22Rv1 (cell line): Measurements from ENCODE around the gene LDLR.
"Not testable (repeated sequence)": the region's sequence is repeated elsewhere in the genome, so short reads cannot be mapped to it uniquely, and the experiment has no call there.

ENCODE experiments used
- H3K27ac ChIP-seq: fragments of 450-650 bp; 2 replicates; pipeline ENCODE4 v1.5.1; 2017
- ZFX ChIP-seq: fragments of 450-650 bp; IDR thresholded peaks from 2 replicates; pipeline ENCODE4 v1.6.1; 2017; ENCODE audit warnings: antibody characterized with exemption, borderline replicate concordance
- TF ChIP-seq, protein P1 (sequence below): fragments of 450-650 bp; IDR thresholded peaks from 2 replicates; pipeline ENCODE4 v1.5.1; 2017; ENCODE audit warnings: mild to moderate bottlenecking

The LDLR gene

DNA sequence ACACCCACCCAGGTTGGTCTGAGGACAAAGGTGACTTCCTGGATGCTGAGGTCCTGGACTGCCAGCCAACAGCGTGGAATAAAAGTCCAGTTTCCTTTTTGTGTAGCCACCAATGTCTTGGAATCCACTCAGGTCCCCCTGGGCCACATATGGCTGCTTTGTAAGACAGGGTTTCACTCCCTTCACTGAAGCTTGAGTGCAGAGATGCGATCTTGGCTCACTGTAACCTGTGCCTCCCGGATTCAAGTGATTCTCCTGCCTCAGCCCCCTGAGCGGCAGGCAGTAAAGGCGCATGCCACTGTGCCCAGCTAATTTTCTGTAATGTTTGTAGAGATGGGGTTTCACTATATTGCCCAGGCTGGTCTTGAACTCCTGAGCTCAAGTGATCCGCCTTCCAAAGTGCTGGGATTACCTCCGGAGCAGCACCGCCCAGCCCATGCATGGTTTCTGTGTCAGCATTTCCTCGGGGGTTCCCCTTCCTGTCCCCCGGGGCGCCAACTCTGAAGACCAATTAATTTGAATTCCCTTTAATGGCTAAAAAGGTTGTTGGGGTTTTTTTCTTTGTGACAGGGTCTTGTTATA, 90.5 kb downstream of the LDLR start:
- no peak overlapping the region for H3K27ac ChIP-seq
- no peak for TF ChIP-seq ZFX
- TF ChIP-seq, protein P1, sequence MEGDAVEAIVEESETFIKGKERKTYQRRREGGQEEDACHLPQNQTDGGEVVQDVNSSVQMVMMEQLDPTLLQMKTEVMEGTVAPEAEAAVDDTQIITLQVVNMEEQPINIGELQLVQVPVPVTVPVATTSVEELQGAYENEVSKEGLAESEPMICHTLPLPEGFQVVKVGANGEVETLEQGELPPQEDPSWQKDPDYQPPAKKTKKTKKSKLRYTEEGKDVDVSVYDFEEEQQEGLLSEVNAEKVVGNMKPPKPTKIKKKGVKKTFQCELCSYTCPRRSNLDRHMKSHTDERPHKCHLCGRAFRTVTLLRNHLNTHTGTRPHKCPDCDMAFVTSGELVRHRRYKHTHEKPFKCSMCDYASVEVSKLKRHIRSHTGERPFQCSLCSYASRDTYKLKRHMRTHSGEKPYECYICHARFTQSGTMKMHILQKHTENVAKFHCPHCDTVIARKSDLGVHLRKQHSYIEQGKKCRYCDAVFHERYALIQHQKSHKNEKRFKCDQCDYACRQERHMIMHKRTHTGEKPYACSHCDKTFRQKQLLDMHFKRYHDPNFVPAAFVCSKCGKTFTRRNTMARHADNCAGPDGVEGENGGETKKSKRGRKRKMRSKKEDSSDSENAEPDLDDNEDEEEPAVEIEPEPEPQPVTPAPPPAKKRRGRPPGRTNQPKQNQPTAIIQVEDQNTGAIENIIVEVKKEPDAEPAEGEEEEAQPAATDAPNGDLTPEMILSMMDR = no peak

DNA sequence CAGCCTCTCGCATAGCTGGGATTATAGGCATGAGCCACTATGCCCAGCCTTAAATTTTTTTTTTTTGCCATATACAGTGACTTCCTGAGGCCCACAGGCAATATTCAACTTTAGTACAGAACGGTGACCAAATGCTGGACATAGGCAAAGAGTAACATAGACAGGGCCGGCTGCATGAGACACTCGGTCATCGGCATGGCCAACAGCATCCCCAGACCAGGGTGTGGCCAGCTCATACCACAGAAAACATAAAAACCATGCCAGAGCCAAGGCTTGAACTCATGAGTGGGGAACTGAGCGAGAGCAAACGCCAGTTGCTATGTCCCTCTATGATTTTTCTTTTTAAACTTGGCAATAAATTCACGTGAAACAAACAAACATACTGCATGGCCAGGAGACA, 91.1 kb downstream of the LDLR start:
- TF ChIP-seq, protein P1 = no peak
- TF ChIP-seq ZFX = no peak
- H3K27ac ChIP-seq = no peak overlapping the region

DNA sequence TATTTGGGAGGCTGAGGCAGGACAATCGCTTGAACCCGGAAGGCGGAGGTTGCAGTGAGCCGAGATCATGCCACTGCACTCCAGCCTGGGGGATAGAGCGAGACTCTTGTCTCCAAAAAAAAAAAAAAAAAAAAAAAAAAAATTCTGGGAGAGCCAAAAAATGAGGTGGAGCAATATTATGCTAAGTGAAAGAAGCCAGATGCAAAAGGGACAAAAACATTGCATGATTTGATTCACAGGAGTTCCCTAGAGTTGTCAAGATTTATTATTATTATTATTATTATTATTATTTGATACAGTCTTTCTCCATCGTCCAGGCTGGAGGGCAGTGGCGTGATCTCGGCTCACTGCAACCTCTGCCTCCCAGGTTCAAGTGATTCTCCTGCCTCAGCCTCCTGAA, 91.7 kb downstream of the LDLR start:
- H3K27ac ChIP-seq = not testable (repeated sequence)

DNA sequence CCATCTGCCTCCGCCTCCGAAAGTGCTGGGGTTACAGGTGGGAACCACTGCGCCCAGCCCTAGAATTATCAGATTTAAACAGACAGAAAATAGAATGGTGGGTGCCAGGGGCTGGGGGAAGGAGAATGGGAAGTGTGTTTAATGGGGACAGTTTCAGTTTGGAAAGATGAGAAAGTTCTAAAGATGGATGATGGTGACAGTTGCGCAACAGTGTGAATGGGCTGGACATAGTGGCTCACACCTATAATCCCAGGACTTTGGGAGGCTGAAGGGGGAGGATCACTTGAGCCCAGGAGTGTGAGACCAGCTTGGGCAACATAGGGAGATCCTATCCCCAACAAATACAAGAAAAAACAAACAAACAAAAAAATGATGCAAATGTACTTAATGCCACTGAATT, 92.2 kb downstream of the LDLR start:
- no peak overlapping the region for H3K27ac ChIP-seq
- no peak for TF ChIP-seq ZFX
- TF ChIP-seq, protein P1 = no peak
